ENCODE measurements around the gene RANBP3L.

GRCh38 chr5:36217988-36218387 is 83.7 kb downstream of the RANBP3L start:
- TF ChIP-seq POLR2A (IDR thresholded peaks at IDR 0.05; ENCODE audit: low read length), result no peak
- TF ChIP-seq GATA1 (IDR thresholded peaks at IDR 0.05; ENCODE audit: low read depth, low read length), result no peak

Data from erythroblast (primary cell).